Stimulated activated CD4-positive, alpha-beta T cell treated with anti-CD3 and anti-CD28 coated beads, Interleukin-2, amount 100 ng/mL, for 24 hours (primary cell): ENCODE measurements around the gene DND1.
"Not testable (repeated sequence)": the region's sequence is repeated elsewhere in the genome, so short reads cannot be mapped to it uniquely, and the experiment has no call there.

Experiments used
- DNase-seq, 2 donors: peaks; one replicate each; pipeline ENCODE4 v3.0.0-alpha.2; 2020

DND1 gene

GRCh38 chr5:140671472-140672125, 1.8 kb downstream of the DND1 start:
- no peak for DNase-seq

DNA sequence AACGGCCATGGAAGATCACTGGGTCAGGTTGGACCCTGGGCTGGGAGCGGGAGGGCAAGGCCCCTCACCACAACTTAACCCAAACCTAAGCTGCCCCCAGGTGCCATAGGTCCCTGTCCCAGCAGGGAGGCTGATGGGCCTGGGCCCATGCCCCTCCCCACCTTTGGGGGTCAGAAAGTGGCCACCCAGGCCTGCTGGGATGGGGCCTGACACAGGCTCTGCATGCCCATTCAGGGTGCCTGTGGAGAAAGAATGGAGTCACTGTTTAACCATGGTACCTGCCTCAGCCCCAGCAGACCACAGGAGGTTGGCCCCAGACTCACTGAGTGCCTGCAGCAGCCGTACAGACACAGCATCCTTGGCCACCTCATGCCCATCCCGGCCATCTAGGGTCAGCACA, 2.3 kb downstream of the DND1 start:
- DNase-seq, result not testable (repeated sequence)

- peak; percentile 98 for DNase-seq
These were observed 8.8 kb downstream of the DND1 start, which contains the start of gene WDR55 for GRCh38 chr5:140664359-140665119. Gene WDR55, plus strand, starts transcription at chr5:140664904. Its CDS starts 9 bp downstream, at chr5:140664913.

GRCh38 chr5:140664030-140664358, 9.4 kb downstream of the DND1 start:
- DNase-seq, result no peak

DNA sequence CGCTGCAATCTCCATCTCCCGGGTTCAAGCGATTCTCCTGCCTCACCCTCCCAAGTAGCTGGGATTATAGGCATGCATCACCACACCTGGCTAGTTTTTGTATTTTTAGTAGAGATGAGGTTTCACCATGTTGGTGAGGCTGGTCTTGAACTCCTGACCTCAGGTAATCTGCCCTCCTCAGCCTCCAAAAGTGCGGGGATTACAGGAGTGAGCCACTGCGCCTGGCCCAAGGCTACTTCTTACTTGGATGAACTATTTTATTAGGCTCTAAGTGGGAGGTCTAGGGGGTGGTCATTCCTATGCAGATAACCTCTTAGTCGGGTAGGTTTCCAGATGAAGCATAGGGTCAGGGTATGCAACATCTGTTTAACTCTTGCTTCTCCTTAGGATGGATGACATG, 13.0 kb downstream of the DND1 start:
- not testable (repeated sequence) for DNase-seq

DNA sequence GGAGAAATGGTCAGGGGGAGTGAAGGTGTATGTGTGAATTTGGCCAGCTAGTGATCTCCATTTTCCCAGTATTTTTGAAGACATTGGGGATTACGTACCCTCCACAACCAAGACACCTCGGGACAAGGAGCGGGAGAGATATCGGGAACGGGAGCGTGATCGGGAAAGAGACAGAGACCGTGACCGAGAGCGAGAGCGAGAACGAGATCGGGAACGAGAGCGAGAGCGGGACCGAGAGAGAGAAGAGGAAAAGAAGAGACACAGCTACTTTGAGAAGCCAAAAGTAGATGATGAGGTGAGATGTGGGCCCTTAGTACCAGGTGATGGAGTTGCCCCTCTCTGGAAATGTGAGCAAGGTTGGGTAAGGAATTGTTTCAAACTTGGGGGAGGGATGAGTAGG, 14.5 kb downstream of the DND1 start:
- DNase-seq, result no peak

DNA sequence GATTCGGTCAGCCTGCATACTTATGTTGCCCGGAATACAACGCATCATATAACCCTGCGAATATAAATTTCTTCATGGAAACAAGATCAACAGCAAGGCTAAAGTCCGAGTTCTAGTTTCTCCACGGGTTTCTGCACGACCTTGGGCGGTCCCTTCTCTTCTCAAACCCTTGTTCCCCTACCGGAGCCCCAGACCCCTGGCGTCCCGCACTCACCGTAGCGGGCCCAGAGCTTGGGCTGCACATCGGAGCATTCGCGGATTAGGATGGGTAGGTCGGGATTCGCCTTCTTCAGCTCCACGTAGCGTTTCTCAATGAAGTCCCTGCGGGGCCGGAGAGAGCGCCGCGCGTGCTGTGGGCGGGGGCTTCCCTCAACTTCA, 26.3 kb downstream of the DND1 start:
- DNase-seq, result no peak

- DNase-seq, result no peak
These were observed 30.7 kb downstream of the DND1 start for GRCh38 chr5:140642718-140643117.

- no peak for DNase-seq
These were observed 31.7 kb downstream of the DND1 start for GRCh38 chr5:140641716-140642115.

DNA sequence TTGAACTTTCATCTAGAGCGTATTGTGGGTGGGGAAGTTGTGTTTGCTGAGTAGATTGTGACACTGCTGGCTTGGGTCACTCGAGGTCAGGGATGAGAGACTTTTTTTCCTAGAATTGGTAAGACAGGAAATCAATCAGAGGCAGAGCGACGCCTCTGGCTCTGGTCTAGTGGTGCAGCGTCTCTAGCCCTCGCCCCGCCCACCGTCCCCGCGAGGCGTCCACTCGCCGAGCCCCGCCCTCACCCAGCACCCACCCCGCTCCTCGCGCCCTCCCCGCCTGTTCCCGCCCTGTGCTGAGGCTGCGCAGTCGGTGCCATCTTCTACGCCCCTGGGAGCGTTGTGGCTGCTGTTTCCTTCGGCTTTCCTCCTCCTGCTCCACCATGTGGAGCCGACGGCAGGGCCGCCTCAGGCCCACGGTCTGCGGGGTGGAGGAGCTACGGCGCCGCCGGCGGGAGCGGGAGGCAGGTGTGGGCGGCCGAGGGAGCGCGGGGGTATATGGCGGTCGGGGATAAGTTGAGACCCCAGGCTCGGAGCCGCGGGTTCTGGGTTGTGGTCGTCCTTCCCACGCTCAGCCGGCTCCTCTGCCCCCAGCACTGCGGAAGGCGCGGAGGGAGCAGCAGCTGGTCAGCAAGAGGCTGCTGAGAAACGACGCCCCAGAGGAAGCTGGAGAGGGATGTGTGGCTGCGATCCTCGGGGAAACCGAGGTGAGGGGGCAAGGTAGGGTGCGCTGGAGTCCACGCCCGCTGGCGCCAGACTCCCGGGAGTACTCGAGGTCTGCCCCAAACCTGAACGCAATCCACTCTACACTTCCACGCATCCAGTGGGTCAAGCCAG, 34.0 kb downstream of the DND1 start, which contains the start of gene TMCO6:
TMCO6 (plus strand) TSS at position 304 of the 834 bp plus-strand sequence; CDS start at position 381, 77 bp downstream.
- peak; percentile 98 to 99 for DNase-seq

DNA sequence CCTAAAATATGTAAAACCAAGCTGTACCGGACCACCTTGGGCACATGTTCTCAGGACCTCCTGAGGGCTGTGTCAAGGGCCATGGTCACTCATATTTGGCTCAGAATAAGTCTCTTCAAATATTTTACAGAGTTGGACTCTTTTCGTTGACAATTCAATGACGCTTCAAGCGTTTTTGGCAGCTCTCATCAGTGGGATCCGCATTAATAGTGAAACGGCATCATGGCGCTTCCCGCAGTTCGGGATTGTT, 34.6 kb downstream of the DND1 start:
- DNase-seq, result not testable (repeated sequence)

DNA sequence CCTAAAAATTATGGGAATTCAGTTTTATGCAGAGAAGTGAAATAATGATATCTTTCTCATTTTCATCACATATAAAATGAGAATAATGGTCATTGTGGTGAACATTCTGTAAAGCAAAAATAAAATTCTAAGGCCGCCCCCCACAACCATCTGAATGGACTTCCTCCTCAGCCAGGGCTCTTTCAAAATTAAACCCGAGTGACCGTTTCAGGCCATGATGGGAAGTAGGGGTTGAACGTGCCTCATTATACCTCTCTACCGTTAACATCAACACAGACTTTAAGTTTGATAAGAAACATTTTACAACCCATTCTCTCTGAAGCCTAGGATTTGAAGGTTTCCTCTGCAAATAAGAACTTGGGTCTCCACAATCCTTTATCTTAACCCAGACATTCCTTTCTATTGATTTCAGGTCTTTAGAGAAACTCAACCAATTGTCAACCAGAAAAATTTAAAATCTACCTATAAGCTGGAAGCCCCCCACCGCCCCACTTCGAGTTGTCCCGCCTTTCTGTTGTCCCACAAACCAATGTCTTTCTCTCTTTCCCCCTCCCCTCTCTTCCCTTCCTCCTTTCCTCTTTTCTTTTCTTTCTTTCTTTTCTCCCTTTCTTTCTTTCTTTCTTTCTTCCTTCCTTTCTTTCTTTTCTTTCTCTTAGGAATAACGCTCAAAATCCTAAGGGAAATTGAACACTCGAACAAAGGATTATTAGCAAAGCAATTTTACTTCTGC, 35.8 kb downstream of the DND1 start:
- no peak for DNase-seq

DNA sequence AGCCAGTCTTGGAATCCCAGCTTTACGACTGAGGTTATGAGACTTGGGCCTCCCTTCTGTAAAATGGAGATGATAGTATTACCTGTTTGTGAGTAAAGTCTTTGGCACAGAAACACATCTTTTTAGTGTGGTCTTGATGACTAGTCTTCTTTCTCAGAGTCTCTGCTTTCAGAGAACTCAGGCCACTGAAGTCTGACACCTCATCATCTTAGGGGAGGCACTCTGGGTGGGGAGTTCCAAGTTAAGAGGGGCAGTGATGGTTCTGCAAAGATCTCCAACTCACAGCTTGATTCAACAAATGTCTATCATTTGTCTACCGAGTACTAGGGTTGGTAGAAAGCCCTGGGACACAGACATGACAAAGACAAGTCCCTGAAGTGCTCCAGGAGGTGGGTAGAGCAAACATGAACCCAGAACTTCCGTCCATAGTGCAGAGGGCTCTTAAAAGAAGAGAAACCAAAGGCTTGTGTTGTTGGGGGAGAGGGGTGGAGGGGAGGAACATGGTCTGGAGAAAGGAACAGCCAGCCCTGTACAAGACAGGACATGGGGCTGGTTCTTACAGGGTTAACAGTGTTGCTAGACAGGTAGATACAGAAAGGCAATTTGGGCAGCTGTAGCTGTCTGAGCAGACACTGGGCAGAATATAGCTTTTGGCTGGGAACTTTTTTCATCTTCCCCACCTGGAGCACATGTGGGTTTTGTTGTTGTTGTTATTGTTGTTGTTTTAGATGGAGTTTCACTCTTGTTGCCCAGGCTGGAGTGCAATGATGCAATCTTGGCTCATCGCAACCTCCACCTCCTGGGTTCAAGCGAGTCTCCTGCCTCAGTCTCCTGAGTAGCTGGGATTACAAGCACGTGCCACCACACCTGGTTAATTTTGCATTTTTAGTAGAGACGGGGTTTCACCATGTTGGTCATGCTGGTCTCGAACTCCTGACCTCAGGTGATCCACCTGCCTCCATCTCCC, 37.8 kb downstream of the DND1 start:
- no peak for DNase-seq

- no peak for DNase-seq
These were observed 39.3 kb downstream of the DND1 start for GRCh38 chr5:140634103-140634502.

GRCh38 chr5:140633501-140633900, 39.9 kb downstream of the DND1 start:
- no peak for DNase-seq

GRCh38 chr5:140633021-140633471, 40.3 kb downstream of the DND1 start, which contains the start of gene CD14:
Gene CD14, minus strand, starts transcription at chr5:140633175. Its CDS starts 104 bp downstream, at chr5:140633071.
- DNase-seq, result peak; percentile 18 to 27

DNA sequence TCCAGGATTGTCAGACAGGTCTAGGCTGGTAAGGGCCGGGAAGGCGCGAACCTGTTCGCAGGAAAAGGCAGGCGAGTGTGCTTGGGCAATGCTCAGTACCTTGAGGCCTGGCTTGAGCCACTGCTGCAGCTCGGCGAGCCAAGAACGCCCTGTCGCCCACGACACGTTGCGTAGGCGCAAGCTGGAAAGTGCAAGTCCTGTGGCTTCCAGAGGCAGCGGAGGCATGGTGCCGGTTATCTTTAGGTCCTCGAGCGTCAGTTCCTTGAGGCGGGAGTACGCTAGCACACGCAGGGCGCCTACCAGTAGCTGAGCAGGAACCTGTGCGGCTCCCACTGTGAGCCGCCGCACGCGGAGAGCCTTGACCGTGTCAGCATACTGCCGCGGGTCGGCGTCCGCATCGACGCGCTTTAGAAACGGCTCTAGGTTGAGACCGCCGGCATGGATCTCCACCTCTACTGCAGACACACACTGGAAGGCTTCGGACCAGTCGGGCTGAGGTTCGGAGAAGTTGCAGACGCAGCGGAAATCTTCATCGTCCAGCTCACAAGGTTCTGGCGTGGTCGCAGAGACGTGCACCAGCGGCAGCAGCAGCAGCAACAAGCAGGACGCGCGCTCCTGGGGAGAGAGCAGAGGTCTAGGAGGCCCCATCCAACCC, 40.9 kb downstream of the DND1 start:
- DNase-seq, result peak; percentile 53 to 63

- peak in 1 of 2 donors; percentile 44 for DNase-seq
These were observed 41.5 kb downstream of the DND1 start for GRCh38 chr5:140631831-140632365.

- no peak for DNase-seq
These were observed 42.3 kb downstream of the DND1 start for GRCh38 chr5:140631036-140631417.

- DNase-seq, result no peak
These were observed 42.9 kb downstream of the DND1 start for GRCh38 chr5:140630292-140631035.
